HL-60 (cell line): ENCODE data around the gene BEGAIN.

ENCODE experiments used
- DNase-seq, 2 experiments: peaks; one replicate each; pipeline ENCODE4 v3.0.0-alpha.2; 2010 to 2020; ENCODE audit warnings: low read depth in 1 of 2, low spot score in 1 of 2
- H3K27ac ChIP-seq: fragments of 250-450 bp; sonication (Bioruptor Pico); replicated peaks from 2 replicates; pipeline ENCODE4 v1.5.1; 2020; ENCODE audit warnings: mild to moderate bottlenecking, moderate library complexity
- H3K27me3 ChIP-seq: fragments of 250-450 bp; sonication (Bioruptor Pico); 2 replicates; pipeline ENCODE4 v1.5.1; 2021; ENCODE audit warnings: mild to moderate bottlenecking, moderate library complexity; ENCODE audit not compliant: insufficient read depth, poor library complexity, severe bottlenecking
- H3K4me3 ChIP-seq: replicated peaks from 2 replicates; pipeline ENCODE4 v1.5.1; 2011; ENCODE audit warnings: mild to moderate bottlenecking, control low read depth, low read length; ENCODE audit not compliant: insufficient read depth
- GABPA ChIP-seq: IDR thresholded peaks from 2 replicates; pipeline ENCODE4 v1.6.1; 2012; ENCODE audit warnings: low read depth
- POLR2AphosphoS5 ChIP-seq: IDR thresholded peaks from 2 replicates; pipeline ENCODE4 v1.6.1; 2012; ENCODE audit warnings: low read depth
- SPI1 ChIP-seq: IDR thresholded peaks from 2 replicates; pipeline ENCODE4 v1.6.1; 2012; ENCODE audit warnings: low read depth, mild to moderate bottlenecking, borderline replicate concordance
- TF ChIP-seq, protein P1 (sequence below): IDR thresholded peaks from 2 replicates; pipeline ENCODE4 v1.6.1; 2012; ENCODE audit warnings: low read depth; ENCODE audit not compliant: insufficient replicate concordance
- TF ChIP-seq, protein P2 (sequence below): IDR thresholded peaks from one replicate; pipeline ENCODE4 v1.5.1; 2011; ENCODE audit warnings: low read length, control low read depth, inconsistent platforms; ENCODE audit not compliant: insufficient read depth

The BEGAIN gene

DNA sequence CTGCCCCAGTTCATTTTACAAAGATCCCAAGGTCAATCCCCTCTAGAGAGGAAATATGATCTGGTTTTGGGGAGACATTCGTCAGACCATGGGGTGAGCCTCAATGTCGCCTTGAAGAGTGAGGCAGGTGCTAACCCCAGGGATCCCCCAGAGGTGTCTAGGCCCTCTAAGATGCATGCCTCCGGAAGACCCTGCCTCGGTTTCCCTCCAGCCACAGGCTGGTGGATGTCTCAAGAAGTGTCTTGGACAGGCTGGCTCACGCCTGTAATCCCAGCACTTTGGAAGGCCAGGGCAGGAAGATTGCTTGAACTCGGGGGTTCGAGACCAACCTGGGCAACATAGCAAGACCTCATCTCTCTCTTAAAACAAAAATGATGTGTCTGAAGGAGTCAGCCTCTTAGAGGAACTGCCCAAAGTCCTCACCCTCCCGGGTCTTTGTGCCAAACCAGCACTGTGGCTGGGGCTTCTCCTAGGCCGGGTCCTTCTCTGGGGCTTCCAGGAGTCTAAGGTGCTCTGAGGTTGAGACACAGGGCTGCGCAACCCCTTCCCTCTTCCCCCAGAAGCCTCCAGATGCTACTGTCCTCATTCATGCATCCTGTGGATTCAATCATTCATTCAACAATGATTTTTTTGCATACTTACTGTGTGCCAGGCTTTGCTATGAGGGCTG is 24.7 kb upstream of the BEGAIN start:
- DNase-seq = no peak
- Histone ChIP-seq H3K4me3 (no peak overlapping the region), H3K27me3 (no peaks in the 10 kb centered on the region), H3K27ac (no peak overlapping the region)
- TF ChIP-seq SPI1 (no peak), POLR2AphosphoS5 (no peak), GABPA (no peak)
- TF ChIP-seq, protein P1, sequence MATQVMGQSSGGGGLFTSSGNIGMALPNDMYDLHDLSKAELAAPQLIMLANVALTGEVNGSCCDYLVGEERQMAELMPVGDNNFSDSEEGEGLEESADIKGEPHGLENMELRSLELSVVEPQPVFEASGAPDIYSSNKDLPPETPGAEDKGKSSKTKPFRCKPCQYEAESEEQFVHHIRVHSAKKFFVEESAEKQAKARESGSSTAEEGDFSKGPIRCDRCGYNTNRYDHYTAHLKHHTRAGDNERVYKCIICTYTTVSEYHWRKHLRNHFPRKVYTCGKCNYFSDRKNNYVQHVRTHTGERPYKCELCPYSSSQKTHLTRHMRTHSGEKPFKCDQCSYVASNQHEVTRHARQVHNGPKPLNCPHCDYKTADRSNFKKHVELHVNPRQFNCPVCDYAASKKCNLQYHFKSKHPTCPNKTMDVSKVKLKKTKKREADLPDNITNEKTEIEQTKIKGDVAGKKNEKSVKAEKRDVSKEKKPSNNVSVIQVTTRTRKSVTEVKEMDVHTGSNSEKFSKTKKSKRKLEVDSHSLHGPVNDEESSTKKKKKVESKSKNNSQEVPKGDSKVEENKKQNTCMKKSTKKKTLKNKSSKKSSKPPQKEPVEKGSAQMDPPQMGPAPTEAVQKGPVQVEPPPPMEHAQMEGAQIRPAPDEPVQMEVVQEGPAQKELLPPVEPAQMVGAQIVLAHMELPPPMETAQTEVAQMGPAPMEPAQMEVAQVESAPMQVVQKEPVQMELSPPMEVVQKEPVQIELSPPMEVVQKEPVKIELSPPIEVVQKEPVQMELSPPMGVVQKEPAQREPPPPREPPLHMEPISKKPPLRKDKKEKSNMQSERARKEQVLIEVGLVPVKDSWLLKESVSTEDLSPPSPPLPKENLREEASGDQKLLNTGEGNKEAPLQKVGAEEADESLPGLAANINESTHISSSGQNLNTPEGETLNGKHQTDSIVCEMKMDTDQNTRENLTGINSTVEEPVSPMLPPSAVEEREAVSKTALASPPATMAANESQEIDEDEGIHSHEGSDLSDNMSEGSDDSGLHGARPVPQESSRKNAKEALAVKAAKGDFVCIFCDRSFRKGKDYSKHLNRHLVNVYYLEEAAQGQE = no peak
- TF ChIP-seq, protein P2, sequence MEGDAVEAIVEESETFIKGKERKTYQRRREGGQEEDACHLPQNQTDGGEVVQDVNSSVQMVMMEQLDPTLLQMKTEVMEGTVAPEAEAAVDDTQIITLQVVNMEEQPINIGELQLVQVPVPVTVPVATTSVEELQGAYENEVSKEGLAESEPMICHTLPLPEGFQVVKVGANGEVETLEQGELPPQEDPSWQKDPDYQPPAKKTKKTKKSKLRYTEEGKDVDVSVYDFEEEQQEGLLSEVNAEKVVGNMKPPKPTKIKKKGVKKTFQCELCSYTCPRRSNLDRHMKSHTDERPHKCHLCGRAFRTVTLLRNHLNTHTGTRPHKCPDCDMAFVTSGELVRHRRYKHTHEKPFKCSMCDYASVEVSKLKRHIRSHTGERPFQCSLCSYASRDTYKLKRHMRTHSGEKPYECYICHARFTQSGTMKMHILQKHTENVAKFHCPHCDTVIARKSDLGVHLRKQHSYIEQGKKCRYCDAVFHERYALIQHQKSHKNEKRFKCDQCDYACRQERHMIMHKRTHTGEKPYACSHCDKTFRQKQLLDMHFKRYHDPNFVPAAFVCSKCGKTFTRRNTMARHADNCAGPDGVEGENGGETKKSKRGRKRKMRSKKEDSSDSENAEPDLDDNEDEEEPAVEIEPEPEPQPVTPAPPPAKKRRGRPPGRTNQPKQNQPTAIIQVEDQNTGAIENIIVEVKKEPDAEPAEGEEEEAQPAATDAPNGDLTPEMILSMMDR = no peak

DNA sequence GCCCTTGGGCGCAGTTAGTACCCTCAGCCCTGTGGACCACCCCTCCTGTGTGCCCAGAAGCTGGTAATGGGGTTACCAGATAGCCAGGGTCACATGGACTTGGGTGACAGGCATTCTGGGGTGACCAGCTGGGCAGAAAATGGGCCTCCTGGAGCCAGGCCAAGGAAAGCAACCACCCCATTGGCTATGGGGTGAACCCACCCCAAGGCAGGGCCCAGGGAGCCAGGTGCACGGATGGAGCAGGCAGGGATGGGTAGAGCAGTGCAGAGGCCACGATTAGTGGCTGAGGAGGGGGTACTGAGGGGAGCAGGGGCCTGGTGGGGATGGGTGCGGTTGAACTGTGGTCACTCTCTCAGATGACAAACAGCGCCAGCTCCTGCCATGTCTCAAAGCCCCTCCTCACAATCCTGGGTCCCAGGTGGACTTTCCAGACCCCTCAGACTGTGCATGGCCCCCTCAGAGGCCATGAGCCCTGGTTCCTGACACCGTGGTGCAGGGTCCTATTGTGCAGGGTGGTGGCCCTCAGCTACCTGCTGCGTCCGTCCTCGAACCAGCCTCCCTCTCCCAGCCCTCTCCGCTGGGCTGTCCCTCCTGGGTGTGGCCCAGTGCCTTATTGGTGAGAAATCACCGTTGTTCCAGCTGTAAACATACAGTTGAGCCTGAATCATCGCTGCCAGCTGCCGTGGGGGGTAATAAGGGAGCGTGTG is 23.4 kb upstream of the BEGAIN start:
- no peak overlapping the region for H3K27ac ChIP-seq
- no peak for DNase-seq
- TF ChIP-seq, protein P1 = no peak
- H3K27me3 ChIP-seq = no peaks in the 10 kb centered on the region
- no peak overlapping the region for H3K4me3 ChIP-seq

DNA sequence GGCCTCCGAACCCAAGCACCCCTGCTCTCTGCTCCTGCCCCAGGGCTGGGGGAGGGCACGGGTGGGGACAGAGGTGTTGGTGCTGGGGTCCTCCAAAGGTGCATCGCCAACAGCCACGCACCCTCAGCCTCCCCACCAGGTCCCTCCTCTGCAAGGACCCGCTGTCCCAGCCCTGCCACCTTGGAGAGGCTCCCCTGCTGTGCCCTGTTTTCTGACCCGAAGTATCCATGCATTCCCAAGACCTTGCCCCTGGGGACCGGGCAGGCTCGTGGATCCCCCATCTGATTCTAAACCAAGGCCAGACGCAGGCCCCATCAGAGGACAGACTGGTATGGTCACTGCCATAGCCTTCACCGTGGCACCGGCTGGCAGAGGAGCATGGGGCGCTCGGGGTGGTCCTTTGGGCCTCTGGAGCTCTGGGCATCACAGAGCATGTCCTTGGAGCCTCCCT is 22.7 kb upstream of the BEGAIN start:
- DNase-seq = no peak
- Histone ChIP-seq H3K27me3 (no peaks in the 10 kb centered on the region), H3K4me3 (no peak overlapping the region)

More for the DNA sequence above, 22.7 kb upstream of the BEGAIN start:
- TF ChIP-seq POLR2AphosphoS5 = no peak
- TF ChIP-seq, protein P1 = no peak
- TF ChIP-seq, protein P2 = no peak
- no peak for TF ChIP-seq SPI1
- TF ChIP-seq GABPA = no peak
- no peak overlapping the region for H3K27ac ChIP-seq
